ENCODE data around the gene KRT84.

The KRT84 gene, protein sequence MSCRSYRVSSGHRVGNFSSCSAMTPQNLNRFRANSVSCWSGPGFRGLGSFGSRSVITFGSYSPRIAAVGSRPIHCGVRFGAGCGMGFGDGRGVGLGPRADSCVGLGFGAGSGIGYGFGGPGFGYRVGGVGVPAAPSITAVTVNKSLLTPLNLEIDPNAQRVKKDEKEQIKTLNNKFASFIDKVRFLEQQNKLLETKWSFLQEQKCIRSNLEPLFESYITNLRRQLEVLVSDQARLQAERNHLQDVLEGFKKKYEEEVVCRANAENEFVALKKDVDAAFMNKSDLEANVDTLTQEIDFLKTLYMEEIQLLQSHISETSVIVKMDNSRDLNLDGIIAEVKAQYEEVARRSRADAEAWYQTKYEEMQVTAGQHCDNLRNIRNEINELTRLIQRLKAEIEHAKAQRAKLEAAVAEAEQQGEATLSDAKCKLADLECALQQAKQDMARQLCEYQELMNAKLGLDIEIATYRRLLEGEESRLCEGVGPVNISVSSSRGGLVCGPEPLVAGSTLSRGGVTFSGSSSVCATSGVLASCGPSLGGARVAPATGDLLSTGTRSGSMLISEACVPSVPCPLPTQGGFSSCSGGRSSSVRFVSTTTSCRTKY

DNA sequence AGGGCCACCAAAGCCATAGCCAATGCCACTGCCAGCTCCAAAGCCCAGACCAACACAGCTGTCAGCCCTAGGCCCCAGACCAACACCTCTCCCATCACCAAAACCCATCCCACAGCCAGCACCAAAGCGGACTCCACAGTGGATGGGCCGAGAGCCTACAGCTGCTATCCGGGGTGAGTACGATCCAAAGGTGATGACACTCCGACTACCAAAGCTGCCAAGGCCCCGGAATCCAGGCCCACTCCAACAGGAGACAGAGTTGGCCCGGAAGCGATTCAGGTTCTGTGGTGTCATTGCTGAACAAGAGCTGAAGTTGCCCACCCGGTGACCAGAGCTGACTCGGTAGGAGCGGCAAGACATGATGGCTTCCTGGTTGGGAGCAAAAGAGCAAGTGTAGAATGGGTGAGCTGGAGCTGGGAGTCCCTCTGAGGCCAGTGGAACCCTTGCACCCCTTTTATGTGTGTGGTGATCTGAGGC is at the start of gene KRT84:
KRT84 (minus strand) TSS at position 427 of the 477 bp plus-strand sequence; CDS start at position 360, 67 bp downstream.
- TF ChIP-seq, protein P1, sequence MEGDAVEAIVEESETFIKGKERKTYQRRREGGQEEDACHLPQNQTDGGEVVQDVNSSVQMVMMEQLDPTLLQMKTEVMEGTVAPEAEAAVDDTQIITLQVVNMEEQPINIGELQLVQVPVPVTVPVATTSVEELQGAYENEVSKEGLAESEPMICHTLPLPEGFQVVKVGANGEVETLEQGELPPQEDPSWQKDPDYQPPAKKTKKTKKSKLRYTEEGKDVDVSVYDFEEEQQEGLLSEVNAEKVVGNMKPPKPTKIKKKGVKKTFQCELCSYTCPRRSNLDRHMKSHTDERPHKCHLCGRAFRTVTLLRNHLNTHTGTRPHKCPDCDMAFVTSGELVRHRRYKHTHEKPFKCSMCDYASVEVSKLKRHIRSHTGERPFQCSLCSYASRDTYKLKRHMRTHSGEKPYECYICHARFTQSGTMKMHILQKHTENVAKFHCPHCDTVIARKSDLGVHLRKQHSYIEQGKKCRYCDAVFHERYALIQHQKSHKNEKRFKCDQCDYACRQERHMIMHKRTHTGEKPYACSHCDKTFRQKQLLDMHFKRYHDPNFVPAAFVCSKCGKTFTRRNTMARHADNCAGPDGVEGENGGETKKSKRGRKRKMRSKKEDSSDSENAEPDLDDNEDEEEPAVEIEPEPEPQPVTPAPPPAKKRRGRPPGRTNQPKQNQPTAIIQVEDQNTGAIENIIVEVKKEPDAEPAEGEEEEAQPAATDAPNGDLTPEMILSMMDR (IDR thresholded peaks at IDR 0.05; ENCODE audit: insufficient read depth, missing control alignments), result no peak
- DNase-seq (ENCODE audit: insufficient read length, low spot score) (no peak), FAIRE-seq (no peak)

DNA sequence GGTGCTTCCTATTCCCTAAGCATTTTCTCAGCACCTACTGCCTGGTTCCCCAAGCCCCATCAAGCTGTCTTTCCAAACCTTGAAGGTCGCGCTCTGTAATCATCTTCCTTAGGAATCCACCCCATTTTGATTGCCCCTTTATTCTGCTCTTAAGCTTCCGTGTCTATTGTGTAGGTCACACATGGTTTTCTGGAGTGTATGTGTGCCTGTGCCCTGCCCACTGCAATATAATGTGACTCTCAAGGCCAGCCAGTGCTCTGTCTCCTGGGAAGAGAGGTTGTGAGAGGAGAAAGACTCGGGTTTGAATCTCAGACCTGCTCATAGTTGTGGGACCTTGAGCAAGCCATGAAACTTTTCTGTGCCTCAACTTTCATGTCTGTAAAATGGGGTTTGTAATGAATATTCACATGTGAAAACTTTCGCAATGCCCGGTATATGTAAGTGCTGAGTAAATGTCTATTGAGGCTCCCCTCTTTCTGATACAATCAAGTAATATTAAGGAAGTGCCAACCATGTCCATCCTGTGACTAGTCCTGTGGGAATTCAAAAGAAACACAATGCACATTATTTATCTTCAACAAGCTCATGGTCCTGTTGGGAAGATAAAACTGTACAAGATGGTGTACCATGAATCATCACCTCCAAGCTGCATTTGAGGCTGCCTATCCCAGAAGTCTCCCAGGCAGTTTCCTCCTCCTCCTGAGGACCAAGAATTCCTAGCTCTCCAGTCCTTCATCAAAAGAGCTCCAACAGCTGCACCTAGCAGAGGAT is 49.5 kb upstream of the KRT84 start:
- no peak for FAIRE-seq
- DNase-seq (ENCODE audit: insufficient read length, low spot score), result no peak
- TF ChIP-seq, protein P1 (IDR thresholded peaks at IDR 0.05; ENCODE audit: insufficient read depth, missing control alignments), result no peak

DNA sequence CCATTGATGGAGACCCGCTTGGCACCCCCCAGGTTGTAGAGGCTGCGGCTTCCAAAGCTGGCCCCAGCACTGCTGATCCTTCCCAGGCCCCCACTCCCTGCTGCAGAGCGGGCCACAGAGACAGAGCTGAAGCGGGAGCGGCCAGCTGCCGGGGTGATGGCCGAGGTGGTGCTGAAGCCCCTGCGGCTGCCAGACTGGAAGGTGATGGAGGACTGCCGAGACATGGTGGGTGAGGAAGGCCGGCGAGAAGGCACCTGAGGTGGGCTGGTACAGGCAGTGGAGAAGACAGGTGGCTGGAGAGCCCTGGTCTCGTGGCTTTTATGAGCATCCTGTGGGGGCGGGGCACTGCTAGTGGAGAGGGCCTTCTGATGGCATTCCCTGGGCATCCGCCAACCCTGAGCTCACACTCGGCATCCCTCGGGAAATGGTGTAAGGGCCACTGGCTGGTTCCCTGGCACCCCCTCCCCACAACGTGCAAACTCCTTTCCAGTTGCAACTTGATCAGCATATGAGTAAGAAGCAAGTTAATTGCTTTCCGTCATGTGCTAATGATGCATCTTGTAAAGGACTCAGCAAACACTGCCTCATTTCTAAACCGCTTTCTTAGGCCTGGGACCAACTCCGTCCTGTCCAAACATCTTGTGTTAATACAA is 48.8 kb upstream of the KRT84 start, which contains the start of gene KRT75:
KRT75 (minus strand) TSS at position 291 of the 653 bp plus-strand sequence; CDS start at position 224, 67 bp downstream.
- TF ChIP-seq, protein P1 (IDR thresholded peaks at IDR 0.05; ENCODE audit: insufficient read depth, missing control alignments), result no peak
- DNase-seq (ENCODE audit: insufficient read length, low spot score), result no peak
- FAIRE-seq, result no peak

DNA sequence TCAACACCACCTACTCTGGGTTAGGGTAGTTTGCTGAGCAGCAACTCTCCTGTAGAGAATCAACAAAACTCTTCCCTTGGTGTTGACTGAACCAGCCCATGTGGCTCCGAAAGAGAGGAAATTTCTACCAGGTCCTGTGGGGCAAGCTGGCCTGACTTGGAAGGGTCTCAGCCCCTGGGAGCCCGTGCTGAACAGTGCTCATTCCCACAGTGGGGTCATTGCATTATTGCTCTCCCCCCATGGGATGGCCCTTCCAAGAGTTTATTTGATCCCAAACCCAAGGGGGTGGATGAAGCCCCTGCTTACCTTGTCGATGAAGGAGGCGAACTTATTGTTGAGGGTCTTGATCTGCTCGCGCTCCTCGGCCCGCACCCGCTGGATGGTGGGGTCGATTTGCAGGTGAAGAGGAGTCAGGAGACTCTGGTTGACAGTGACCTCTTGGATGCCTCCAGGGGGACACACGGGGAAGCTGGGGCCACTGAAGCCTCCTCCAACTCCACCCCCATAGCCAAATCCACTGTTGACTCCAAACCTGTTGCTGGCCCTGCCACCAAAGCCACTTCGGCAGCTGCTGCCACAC is 48.1 kb upstream of the KRT84 start:
- TF ChIP-seq, protein P1 (IDR thresholded peaks at IDR 0.05; ENCODE audit: insufficient read depth, missing control alignments), result no peak
- no peak for FAIRE-seq
- no peak for DNase-seq (ENCODE audit: insufficient read length, low spot score)

DNA sequence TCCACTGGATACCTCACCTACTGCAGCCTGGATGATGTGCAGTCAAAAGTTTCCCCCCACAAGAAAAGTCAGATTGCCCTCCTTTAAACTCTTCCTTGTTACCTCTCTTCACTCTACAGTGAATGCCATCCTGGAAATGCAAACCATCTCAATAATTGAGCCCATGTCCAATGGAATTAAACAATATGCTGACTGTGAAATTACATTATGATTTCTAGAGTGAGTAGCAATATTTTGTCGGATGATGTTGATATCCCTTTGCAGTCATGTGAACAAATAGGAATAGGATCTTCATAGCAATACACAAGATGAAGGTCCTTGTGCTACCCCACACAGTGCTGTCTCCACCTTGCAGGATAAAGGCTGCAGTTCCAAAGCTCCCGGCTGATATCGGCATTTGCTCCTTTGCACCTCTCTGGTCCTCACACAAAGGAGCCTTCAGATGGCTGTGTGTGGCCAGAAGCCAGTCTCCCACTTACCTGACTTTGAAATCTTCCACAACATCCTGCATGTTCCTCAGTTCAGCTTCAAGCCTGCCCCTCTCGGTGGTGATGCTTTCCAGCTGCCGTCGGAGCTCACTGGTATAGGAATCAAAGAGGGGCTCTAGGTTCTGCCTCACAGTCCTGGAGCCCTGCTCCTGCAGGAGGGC is 47.2 kb upstream of the KRT84 start:
- TF ChIP-seq, protein P1 (IDR thresholded peaks at IDR 0.05; ENCODE audit: insufficient read depth, missing control alignments), result no peak
- no peak for DNase-seq (ENCODE audit: insufficient read length, low spot score)
- FAIRE-seq, result no peak

DNA sequence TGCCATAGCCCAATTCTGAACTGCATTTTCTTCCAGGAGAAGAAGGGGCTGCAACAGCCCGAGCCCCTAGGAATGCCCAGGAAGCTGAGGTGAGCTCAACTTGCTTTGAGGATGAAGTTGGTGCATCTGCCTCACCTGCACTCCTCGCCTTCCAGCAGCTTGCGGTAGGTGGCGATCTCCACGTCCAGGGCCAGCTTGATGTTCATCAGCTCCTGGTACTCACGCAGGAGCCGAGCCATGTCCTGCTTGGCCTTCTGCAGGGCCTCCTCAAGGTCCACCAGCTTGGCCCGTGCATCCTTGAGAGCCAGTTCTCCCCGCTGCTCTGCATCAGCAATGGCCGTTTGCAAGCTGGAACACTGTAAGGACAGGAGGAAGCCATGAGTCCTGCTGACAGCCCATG is 42.7 kb upstream of the KRT84 start:
- DNase-seq (ENCODE audit: insufficient read length, low spot score) (no peak), FAIRE-seq (no peak)
- TF ChIP-seq, protein P1 (IDR thresholded peaks at IDR 0.05; ENCODE audit: insufficient read depth, missing control alignments), result no peak
